Measurements from ENCODE around the gene NUDT5.

DNA sequence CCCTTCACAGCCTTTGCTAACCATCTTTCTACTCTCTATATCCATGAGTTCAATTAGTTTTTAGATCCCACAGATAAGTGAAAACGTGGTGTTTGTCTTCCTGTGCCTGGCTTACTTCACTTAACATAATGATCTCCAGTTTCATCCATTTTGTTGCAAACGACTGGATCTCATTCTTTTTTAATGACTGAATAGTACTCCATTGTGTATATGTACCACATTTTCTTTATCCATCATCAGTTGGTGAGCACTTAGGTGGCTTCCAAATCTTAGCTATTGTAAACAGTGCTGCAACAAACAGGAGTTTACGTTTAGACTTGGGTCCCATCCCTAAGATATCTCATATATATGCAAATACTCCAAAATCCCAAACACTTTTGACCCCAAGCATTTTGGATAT lies 9.4 kb upstream of the NUDT5 start:
- TF ChIP-seq SMC3 (conservative IDR thresholded peaks at IDR 0.05; ENCODE audit: poor library complexity) (no peak), EZH2 (IDR thresholded peaks at IDR 0.05; ENCODE audit: borderline replicate concordance, insufficient read depth, low read length, poor library complexity, severe bottlenecking) (no peak), POLR2AphosphoS5 (IDR thresholded peaks at IDR 0.05) (no peak), TAF1 (IDR thresholded peaks at IDR 0.05; ENCODE audit: low read depth) (no peak), EP300 (conservative IDR thresholded peaks at IDR 0.05; ENCODE audit: poor library complexity, severe bottlenecking) (no peak), MXI1 (conservative IDR thresholded peaks at IDR 0.05; ENCODE audit: poor library complexity, severe bottlenecking) (no peak), RAD21 (conservative IDR thresholded peaks at IDR 0.05) (no peak), REST (IDR thresholded peaks at IDR 0.05; ENCODE audit: borderline replicate concordance) (no peak)
- TF ChIP-seq, protein P1, sequence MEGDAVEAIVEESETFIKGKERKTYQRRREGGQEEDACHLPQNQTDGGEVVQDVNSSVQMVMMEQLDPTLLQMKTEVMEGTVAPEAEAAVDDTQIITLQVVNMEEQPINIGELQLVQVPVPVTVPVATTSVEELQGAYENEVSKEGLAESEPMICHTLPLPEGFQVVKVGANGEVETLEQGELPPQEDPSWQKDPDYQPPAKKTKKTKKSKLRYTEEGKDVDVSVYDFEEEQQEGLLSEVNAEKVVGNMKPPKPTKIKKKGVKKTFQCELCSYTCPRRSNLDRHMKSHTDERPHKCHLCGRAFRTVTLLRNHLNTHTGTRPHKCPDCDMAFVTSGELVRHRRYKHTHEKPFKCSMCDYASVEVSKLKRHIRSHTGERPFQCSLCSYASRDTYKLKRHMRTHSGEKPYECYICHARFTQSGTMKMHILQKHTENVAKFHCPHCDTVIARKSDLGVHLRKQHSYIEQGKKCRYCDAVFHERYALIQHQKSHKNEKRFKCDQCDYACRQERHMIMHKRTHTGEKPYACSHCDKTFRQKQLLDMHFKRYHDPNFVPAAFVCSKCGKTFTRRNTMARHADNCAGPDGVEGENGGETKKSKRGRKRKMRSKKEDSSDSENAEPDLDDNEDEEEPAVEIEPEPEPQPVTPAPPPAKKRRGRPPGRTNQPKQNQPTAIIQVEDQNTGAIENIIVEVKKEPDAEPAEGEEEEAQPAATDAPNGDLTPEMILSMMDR (IDR thresholded peaks at IDR 0.05; ENCODE audit: poor library complexity, severe bottlenecking), result no peak
